Endothelial cell of umbilical vein (primary cell): ENCODE measurements around the gene GHSR. TPM values are rescaled to one million over a fixed set of nuclear protein-coding genes. Genes with fewer than 3 reads are reported as not detected.

Source experiments
- BruUV-seq: library from RNA; stranded (reverse); fragments of 400-500 nt; replicated peaks from 2 replicates; lab custom pipeline; 2021; lab: Mats Ljungman, UMichigan
- CTCF ChIA-PET: fragments of 300-600, 350-600 bp; sonication (Branson Sonifier 250); formaldehyde crosslinking; loops from one replicate; lab custom pipeline; 2021; ENCODE audit warnings: antibody characterized with exemption, inconsistent platforms; lab: Charles Lee
- POLR2A ChIA-PET: fragments of 300-600, 350-600 bp; sonication (Branson Sonifier 250); formaldehyde crosslinking; loops from one replicate; lab custom pipeline; 2021; ENCODE audit warnings: antibody characterized with exemption, inconsistent platforms; lab: Charles Lee
- DNase-seq: peaks from one replicate; pipeline ENCODE4 v3.0.0-alpha.2; 2011; ENCODE audit warnings: low read depth, low spot score
- FAIRE-seq: peaks from 2 replicates; lab custom pipeline; 2011; peaks lifted over from hg19 to GRCh38; lab: Jason Lieb, UNC
- H2AFZ ChIP-seq: 2 replicates; pipeline ENCODE4 v1.6.0; 2012; ENCODE audit warnings: low read depth, low read length, control low read depth, inconsistent platforms
- H3K27ac ChIP-seq: 2 replicates; pipeline ENCODE4 v1.5.1; 2011; ENCODE audit warnings: low read depth, mild to moderate bottlenecking, control low read depth, low read length, moderate library complexity; ENCODE audit not compliant: insufficient read depth
- H3K27me3 ChIP-seq, 2 experiments: 2 replicates each; pipeline versions ENCODE4 v1.6.0 to v1.6.1; 2011; ENCODE audit warnings: low read length in 2 of 2, mixed read lengths in 1 of 2; ENCODE audit not compliant: control insufficient read depth in 2 of 2, insufficient read depth in 2 of 2
- H3K36me3 ChIP-seq, 2 experiments: 2 replicates in 1 of 2; 3 replicates in 1 of 2; pipeline ENCODE4 v1.5.1; 2011; ENCODE audit warnings: low read length in 2 of 2, mild to moderate bottlenecking in 1 of 2, moderate library complexity in 1 of 2; ENCODE audit not compliant: control insufficient read depth in 2 of 2, insufficient read depth in 2 of 2; ENCODE audit errors: extremely low read depth in 1 of 2
- H3K4me1 ChIP-seq: 3 replicates; pipeline ENCODE4 v1.5.1; 2011; ENCODE audit warnings: mild to moderate bottlenecking, low read length; ENCODE audit not compliant: control insufficient read depth, insufficient read depth; ENCODE audit errors: extremely low read depth
- H3K4me2 ChIP-seq: 2 replicates; pipeline ENCODE4 v1.6.1; 2011; ENCODE audit warnings: low read length, control low read depth, mixed read lengths; ENCODE audit not compliant: insufficient read depth
- H3K4me3 ChIP-seq, 3 experiments: fragments of 200-600 bp in 1 of 3; sonication (generic), shearing (Covaris generic) in 1 of 3; replicated peaks in 1 of 3; 2 replicates each; pipeline ENCODE4 v1.5.1; 2011 to 2016; ENCODE audit warnings: control low read depth in 3 of 3, low read length in 3 of 3, mild to moderate bottlenecking in 2 of 3, inconsistent platforms in 1 of 3, low read depth in 1 of 3, moderate library complexity in 1 of 3; ENCODE audit not compliant: insufficient read depth in 1 of 3
- H3K79me2 ChIP-seq: 2 replicates; pipeline ENCODE4 v1.6.0; 2012; ENCODE audit warnings: low read length, inconsistent platforms; ENCODE audit not compliant: control insufficient read depth, insufficient read depth
- H3K9ac ChIP-seq: replicated peaks from 2 replicates; pipeline ENCODE3; 2011; ENCODE audit warnings: low read length, control low read depth; ENCODE audit not compliant: insufficient read depth; ENCODE audit errors: extremely low read depth
- H3K9me1 ChIP-seq: replicated peaks from 3 replicates; pipeline ENCODE4 v1.6.0; 2011; ENCODE audit warnings: mild to moderate bottlenecking, low read length; ENCODE audit not compliant: control insufficient read depth, insufficient read depth; ENCODE audit errors: extremely low read depth
- H3K9me3 ChIP-seq: replicated peaks from 2 replicates; pipeline ENCODE4 v1.5.1; 2012; ENCODE audit warnings: low read length, inconsistent platforms; ENCODE audit not compliant: control insufficient read depth, insufficient read depth
- H4K20me1 ChIP-seq: replicated peaks from 2 replicates; pipeline ENCODE3; 2011; ENCODE audit warnings: mild to moderate bottlenecking, low read length; ENCODE audit not compliant: control insufficient read depth, insufficient read depth; ENCODE audit errors: extremely low read depth
- EZH2 ChIP-seq: IDR thresholded peaks from 2 replicates; pipeline ENCODE4 v1.6.1; 2012; ENCODE audit warnings: borderline replicate concordance, low read depth, mild to moderate bottlenecking, moderate library complexity, low read length, inconsistent platforms; ENCODE audit not compliant: severe bottlenecking
- FOS ChIP-seq: IDR thresholded peaks from 2 replicates; pipeline ENCODE4 v1.6.1; 2011; ENCODE audit warnings: mild to moderate bottlenecking, low read length, moderate library complexity, borderline replicate concordance; ENCODE audit not compliant: insufficient read depth
- GATA2 ChIP-seq: IDR thresholded peaks from 2 replicates; pipeline ENCODE4 v1.7.0; 2011; ENCODE audit warnings: low read depth, mild to moderate bottlenecking, moderate library complexity, mixed read lengths, low read length; ENCODE audit not compliant: insufficient read length, insufficient read depth
- JUN ChIP-seq: IDR thresholded peaks from 2 replicates; pipeline ENCODE4 v1.6.1; 2011; ENCODE audit warnings: borderline replicate concordance, low read depth; ENCODE audit not compliant: insufficient read length, insufficient read depth
- MYC ChIP-seq: IDR thresholded peaks from one replicate; pipeline ENCODE4 v1.6.1; 2011; ENCODE audit warnings: mild to moderate bottlenecking, low read depth, low read length
- POLR2A ChIP-seq: IDR thresholded peaks from 2 replicates; pipeline ENCODE4 v1.6.1; 2012; ENCODE audit warnings: low read depth, mild to moderate bottlenecking, control low read depth, low read length
- POLR2AphosphoS5 ChIP-seq: IDR thresholded peaks from 2 replicates; pipeline ENCODE4 v1.6.1; 2012; ENCODE audit warnings: low read depth, mild to moderate bottlenecking, control low read depth, low read length, moderate library complexity; ENCODE audit not compliant: insufficient read depth
- dilution Hi-C: fragments of 300-500 bp; cut with MboI; formaldehyde crosslinking; loops from one replicate; pipeline ENCODE4 v1.15.0; 2019; ENCODE audit warnings: low sequenced_read_pairs; ENCODE audit not compliant: extremely low pct_ligation_motif_present
- intact Hi-C: fragments of 100-400 bp; cut with micrococcal nuclease; formaldehyde crosslinking; loops from one replicate; pipeline ENCODE4 v1.10.0; 2022
- polyA plus RNA-seq, 4 experiments: library from polyadenylated mRNA; depleted of rRNA in 3 of 4; stranded (reverse) in 3 of 4; unstranded in 1 of 4; fragments of >200 nt; gene quantifications; 2 replicates each; pipeline versions ENCODE4 v1.2.1 to v1.2.3, GENCODE V29; 2011 to 2012; ENCODE audit warnings: missing spikeins in 1 of 4
- total RNA-seq: library from RNA; stranded (reverse); gene quantifications from 2 replicates; pipeline ENCODE4 v1.2.3, GENCODE V29; 2021
- TF ChIP-seq, protein P1 (sequence below): IDR thresholded peaks from 2 replicates; pipeline ENCODE4 v1.6.1; 2011; ENCODE audit not compliant: insufficient read depth, insufficient read length
- TF ChIP-seq, protein P2 (sequence below), 2 donors: IDR thresholded peaks; 1 replicate in 1 of 2; 2 replicates in 1 of 2; pipeline ENCODE4 v1.5.1; 2011; ENCODE audit warnings: low read length in 2 of 2, mild to moderate bottlenecking in 2 of 2, moderate library complexity in 2 of 2, control low read depth in 1 of 2, inconsistent platforms in 1 of 2, low read depth in 1 of 2; ENCODE audit not compliant: insufficient read depth in 1 of 2; ENCODE audit errors: extremely low read depth in 1 of 2

Gene GHSR
- total and polyA plus RNA-seq, 2 donors (not counting 3 experiments of a cell fraction or from before 2014, with no cell fraction given), result not detected

GRCh38 chr3:172405914-172406313 lies 42.3 kb downstream of the GHSR start:
- Histone ChIP-seq H2AFZ (no peak overlapping the region), H3K27me3 (no peaks in the 10 kb centered on the region), H3K9me1 (no peaks in the 10 kb centered on the region), H4K20me1 (no peaks in the 10 kb centered on the region), H3K9ac (no peak overlapping the region), H3K4me1 (no peaks in the 10 kb centered on the region), H3K9me3 (no peaks in the 10 kb centered on the region), H3K79me2 (no peaks in the 10 kb centered on the region), H3K4me3 (no peak overlapping the region), H3K4me2 (no peak overlapping the region), H3K36me3 (peaks cover 0 to 4% of the 10 kb centered on the region in 2 experiments), H3K27ac (no peak overlapping the region)
- intact Hi-C loops, result loop anchor here (5.0 kb wide), 1 partner anchor 71 kb away; no protein-coding TSS in a partner anchor
- ChIA-PET POLR2A (no interaction called here), CTCF (interaction anchor here (1.7 kb wide), 1 partner anchor 56 kb away, joined by 6 read pairs; no protein-coding TSS in a partner anchor)
- FAIRE-seq (no peak), DNase-seq (no peak)
- BruUV-seq, result no TSS peak
- dilution Hi-C loops, result no loop called here
- TF ChIP-seq JUN (no peak), FOS (no peak), EZH2 (no peak), POLR2AphosphoS5 (no peak), MYC (no peak), POLR2A (no peak), GATA2 (no peak)
- TF ChIP-seq, protein P1, sequence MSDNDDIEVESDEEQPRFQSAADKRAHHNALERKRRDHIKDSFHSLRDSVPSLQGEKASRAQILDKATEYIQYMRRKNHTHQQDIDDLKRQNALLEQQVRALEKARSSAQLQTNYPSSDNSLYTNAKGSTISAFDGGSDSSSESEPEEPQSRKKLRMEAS, result no peak
- TF ChIP-seq, protein P2, sequence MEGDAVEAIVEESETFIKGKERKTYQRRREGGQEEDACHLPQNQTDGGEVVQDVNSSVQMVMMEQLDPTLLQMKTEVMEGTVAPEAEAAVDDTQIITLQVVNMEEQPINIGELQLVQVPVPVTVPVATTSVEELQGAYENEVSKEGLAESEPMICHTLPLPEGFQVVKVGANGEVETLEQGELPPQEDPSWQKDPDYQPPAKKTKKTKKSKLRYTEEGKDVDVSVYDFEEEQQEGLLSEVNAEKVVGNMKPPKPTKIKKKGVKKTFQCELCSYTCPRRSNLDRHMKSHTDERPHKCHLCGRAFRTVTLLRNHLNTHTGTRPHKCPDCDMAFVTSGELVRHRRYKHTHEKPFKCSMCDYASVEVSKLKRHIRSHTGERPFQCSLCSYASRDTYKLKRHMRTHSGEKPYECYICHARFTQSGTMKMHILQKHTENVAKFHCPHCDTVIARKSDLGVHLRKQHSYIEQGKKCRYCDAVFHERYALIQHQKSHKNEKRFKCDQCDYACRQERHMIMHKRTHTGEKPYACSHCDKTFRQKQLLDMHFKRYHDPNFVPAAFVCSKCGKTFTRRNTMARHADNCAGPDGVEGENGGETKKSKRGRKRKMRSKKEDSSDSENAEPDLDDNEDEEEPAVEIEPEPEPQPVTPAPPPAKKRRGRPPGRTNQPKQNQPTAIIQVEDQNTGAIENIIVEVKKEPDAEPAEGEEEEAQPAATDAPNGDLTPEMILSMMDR (IDR thresholded peaks at IDR 0.05; ENCODE audit: extremely low read depth in 1 of 2, insufficient read depth in 1 of 2, low read depth in 1 of 2, low read length in 2 of 2), result no peak
